AG04450 (cell line): Measurements from ENCODE around the gene SUSD3. TPM values are rescaled to one million over a fixed set of nuclear protein-coding genes. Genes with fewer than 3 reads are reported as not detected.

Source experiments
- CTCF ChIA-PET: fragments of 300-600, 350-600 bp; formaldehyde crosslinking; extraction: SDS; loops from one replicate; lab custom pipeline; 2022; ENCODE audit warnings: antibody characterized with exemption, inconsistent platforms; lab: Charles Lee
- POLR2A ChIA-PET: fragments of 350-600 bp; formaldehyde crosslinking; extraction: SDS; loops from one replicate; lab custom pipeline; 2021; ENCODE audit warnings: antibody characterized with exemption, inconsistent platforms; lab: Yijun Ruan, JAX
- DNase-seq: peaks from one replicate; pipeline ENCODE4 v3.0.0-alpha.2; 2011; ENCODE audit warnings: low read depth, low spot score
- H3K27ac ChIP-seq: one replicate; pipeline ENCODE4 v1.5.1; 2012; ENCODE audit warnings: low read depth, low read length, control low read depth
- H3K27me3 ChIP-seq: one replicate; pipeline ENCODE4 v1.6.0; 2012; ENCODE audit warnings: low read length; ENCODE audit not compliant: control insufficient read depth, insufficient read depth
- H3K4me3 ChIP-seq: 2 replicates; pipeline ENCODE4 v1.5.1; 2011; ENCODE audit warnings: mild to moderate bottlenecking, low read depth, low read length, control low read depth
- H3K9me3 ChIP-seq: 2 replicates; pipeline ENCODE4 v1.5.1; 2012; ENCODE audit warnings: low read length; ENCODE audit not compliant: control insufficient read depth, insufficient read depth
- CTCF ChIP-seq: IDR thresholded peaks from 2 replicates; pipeline ENCODE4 v1.5.1; 2011; ENCODE audit warnings: low read depth, low read length, control low read depth, inconsistent platforms
- polyA plus RNA-seq: library from polyadenylated mRNA; depleted of rRNA; stranded (reverse); fragments of >200 nt; gene quantifications from 2 replicates; pipeline ENCODE4 v1.2.3, GENCODE V29; 2011

Gene SUSD3
- polyA plus RNA-seq, 1 experiment = 1.4 TPM

GRCh38 chr9:93128011-93128714 lies 69.7 kb downstream of the SUSD3 start:
- H3K4me3 ChIP-seq = no peak overlapping the region
- no peaks in the 10 kb centered on the region for H3K27me3 ChIP-seq
- TF ChIP-seq CTCF = no peak
- ChIA-PET CTCF (no interaction called here), POLR2A (no interaction called here)
- no peaks in the 10 kb centered on the region; the same call in 1 of the 2 replicates for H3K9me3 ChIP-seq
- H3K27ac ChIP-seq = no peak overlapping the region
- no peak for DNase-seq

- no peak for DNase-seq
- no peaks in the 10 kb centered on the region for H3K27me3 ChIP-seq
- TF ChIP-seq CTCF = no peak
- CTCF ChIA-PET = interaction anchor here (1.0 to 1.9 kb wide), 3 partner anchors 9 to 25 kb away, joined by 4 to 11 read pairs (median 4); no protein-coding TSS in a partner anchor
- POLR2A ChIA-PET = interaction anchor here (0.6 kb wide), 1 partner anchor 216 kb away, joined by 4 read pairs; no protein-coding TSS in a partner anchor
- H3K9me3 ChIP-seq = no peaks in the 10 kb centered on the region; the same call in 1 of the 2 replicates
- H3K4me3 ChIP-seq = no peak overlapping the region
- no peak overlapping the region for H3K27ac ChIP-seq
Measured at GRCh38 chr9:93128715-93129224, 70.3 kb downstream of the SUSD3 start.

- DNase-seq = no peak
- POLR2A ChIA-PET = interaction anchor here (0.6 kb wide), 1 partner anchor 215 kb away, joined by 4 read pairs; no protein-coding TSS in a partner anchor
- Histone ChIP-seq H3K27ac (no peak overlapping the region), H3K27me3 (no peaks in the 10 kb centered on the region), H3K9me3 (no peaks in the 10 kb centered on the region; the same call in 1 of the 2 replicates), H3K4me3 (no peak overlapping the region)
- CTCF ChIA-PET = interaction anchor here (1.0 to 1.9 kb wide), 3 partner anchors 10 to 25 kb away, joined by 4 to 11 read pairs (median 4); no protein-coding TSS in a partner anchor
- TF ChIP-seq CTCF = no peak
Measured at GRCh38 chr9:93129286-93129685, 70.8 kb downstream of the SUSD3 start.

- no peak overlapping the region for H3K27ac ChIP-seq
- H3K9me3 ChIP-seq = no peaks in the 10 kb centered on the region; the same call in 1 of the 2 replicates
- DNase-seq = no peak
- ChIA-PET POLR2A (interaction anchor here (0.6 kb wide), 1 partner anchor 215 kb away, joined by 4 read pairs; no protein-coding TSS in a partner anchor), CTCF (interaction anchor here (1.0 to 1.9 kb wide), 3 partner anchors 10 to 24 kb away, joined by 4 to 11 read pairs (median 4); no protein-coding TSS in a partner anchor)
- no peaks in the 10 kb centered on the region for H3K27me3 ChIP-seq
- no peak for TF ChIP-seq CTCF
- H3K4me3 ChIP-seq = no peak overlapping the region
Measured at GRCh38 chr9:93129691-93130500, 71.4 kb downstream of the SUSD3 start.
